Neural cell (in vitro differentiated cells): ENCODE measurements around the gene CDO1.

ENCODE experiments used
- CTCF ChIP-seq: fragments of 450-650 bp; IDR thresholded peaks from 2 replicates; pipeline ENCODE4 v1.5.1; 2014; ENCODE audit warnings: antibody characterized with exemption, mild to moderate bottlenecking, moderate library complexity; ENCODE audit not compliant: poor library complexity, severe bottlenecking
- EP300 ChIP-seq: fragments of 450-650 bp; conservative IDR thresholded peaks from 2 replicates; pipeline ENCODE4 v1.6.1; 2014; ENCODE audit warnings: antibody characterized with exemption, mild to moderate bottlenecking, moderate library complexity; ENCODE audit not compliant: poor library complexity, severe bottlenecking
- REST ChIP-seq: IDR thresholded peaks from 2 replicates; pipeline ENCODE4 v1.6.1; 2012; ENCODE audit warnings: borderline replicate concordance

- no peak for TF ChIP-seq EP300
- TF ChIP-seq CTCF, result no peak
- TF ChIP-seq REST, result no peak
Measured at GRCh38 chr5:115801152-115801551, 15.3 kb downstream of the CDO1 start.
